Activated naive CD4-positive, alpha-beta T cell treated with anti-CD3 and anti-CD28 coated beads for 36 hours (primary cell): Measurements from ENCODE around the gene OMD. TPM values are rescaled to one million over a fixed set of nuclear protein-coding genes. Genes with fewer than 3 reads are reported as not detected.

Experiments used
- CTCF ChIA-PET: fragments of 350-600 bp; sonication (Branson Sonifier 250); formaldehyde crosslinking; loops from one replicate; lab custom pipeline; 2021; ENCODE audit warnings: antibody characterized with exemption; lab: Charles Lee
- DNase-seq: peaks from one replicate; pipeline ENCODE4 v3.0.0-alpha.2; 2020
- H3K27ac Mint-ChIP-seq: one replicate; pipeline ENCODE4 v1.8.0; 2021; ENCODE audit warnings: mild to moderate bottlenecking, mixed read lengths
- H3K27me3 Mint-ChIP-seq: one replicate; pipeline ENCODE4 v1.8.0; 2021; ENCODE audit warnings: low read depth, mixed read lengths
- H3K36me3 Mint-ChIP-seq: one replicate; pipeline ENCODE4 v1.8.0; 2021; ENCODE audit warnings: low read depth, mixed read lengths
- H3K4me1 Mint-ChIP-seq: one replicate; pipeline ENCODE4 v1.8.0; 2021; ENCODE audit warnings: low read depth, mixed read lengths
- H3K4me3 Mint-ChIP-seq: one replicate; pipeline ENCODE4 v1.8.0; 2021; ENCODE audit warnings: mild to moderate bottlenecking, moderate library complexity, mixed read lengths
- H3K9me3 Mint-ChIP-seq: one replicate; pipeline ENCODE4 v1.8.0; 2021; ENCODE audit warnings: mixed read lengths
- intact Hi-C: fragments of 100-400 bp; cut with micrococcal nuclease; formaldehyde crosslinking; loops from one replicate; pipeline ENCODE4 v1.15.1; 2023
- total RNA-seq, 2 experiments: library from RNA; stranded (reverse); gene quantifications; one replicate each; pipeline ENCODE4 v1.2.3, GENCODE V29; 2021

Gene OMD, protein sequence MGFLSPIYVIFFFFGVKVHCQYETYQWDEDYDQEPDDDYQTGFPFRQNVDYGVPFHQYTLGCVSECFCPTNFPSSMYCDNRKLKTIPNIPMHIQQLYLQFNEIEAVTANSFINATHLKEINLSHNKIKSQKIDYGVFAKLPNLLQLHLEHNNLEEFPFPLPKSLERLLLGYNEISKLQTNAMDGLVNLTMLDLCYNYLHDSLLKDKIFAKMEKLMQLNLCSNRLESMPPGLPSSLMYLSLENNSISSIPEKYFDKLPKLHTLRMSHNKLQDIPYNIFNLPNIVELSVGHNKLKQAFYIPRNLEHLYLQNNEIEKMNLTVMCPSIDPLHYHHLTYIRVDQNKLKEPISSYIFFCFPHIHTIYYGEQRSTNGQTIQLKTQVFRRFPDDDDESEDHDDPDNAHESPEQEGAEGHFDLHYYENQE
- total RNA-seq = not detected

DNA sequence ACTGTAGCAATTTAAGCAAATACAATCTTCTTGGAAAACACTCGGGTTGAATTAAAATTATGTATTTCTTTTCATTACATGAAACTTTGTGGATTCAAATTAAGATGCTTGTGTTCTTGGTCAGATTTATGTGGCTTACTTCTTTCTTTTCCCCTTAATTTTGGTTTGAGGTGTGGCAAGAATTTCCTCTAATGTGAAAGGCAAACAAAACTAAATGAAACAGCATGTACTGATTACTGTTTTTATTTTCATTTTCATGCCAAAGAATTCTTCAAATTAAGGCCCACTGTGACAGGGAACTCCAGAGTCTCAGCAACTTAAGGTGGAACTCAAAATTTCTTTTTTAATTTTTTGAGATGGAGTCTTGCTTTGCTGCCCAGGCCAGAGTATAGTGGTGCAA lies at the start of gene OMD:
Gene OMD (minus strand): TSS at position 132 of the 400 bp plus-strand sequence. CDS start 6,913 bp downstream, outside the sequence.
- no peaks in the 10 kb centered on the region for H3K27me3 Mint-ChIP-seq
- no peaks in the 10 kb centered on the region for H3K36me3 Mint-ChIP-seq
- CTCF ChIA-PET = no interaction called here

DNA sequence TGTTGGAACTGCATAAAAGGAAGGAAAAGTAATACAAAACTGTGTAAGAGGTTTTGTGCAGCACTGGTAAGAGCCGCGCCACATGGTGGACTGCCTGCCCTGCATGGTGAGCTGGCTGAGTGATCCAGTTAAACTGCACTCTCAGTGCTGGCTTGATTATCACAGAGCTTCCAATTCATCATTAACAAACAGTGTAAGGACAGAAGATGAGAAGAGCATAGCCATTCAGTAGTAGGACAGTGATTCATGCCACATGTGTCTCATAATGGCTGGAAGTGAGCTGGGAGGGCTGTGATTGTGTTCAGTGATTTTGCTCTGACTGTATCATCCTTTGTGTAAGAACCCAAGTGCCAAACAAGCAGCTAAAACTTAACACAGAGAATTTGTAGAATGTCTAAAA lies 43.9 kb upstream of the OMD start:
- no peak overlapping the region for H3K4me3 Mint-ChIP-seq
- CTCF ChIA-PET = no interaction called here
- no peaks in the 10 kb centered on the region for H3K4me1 Mint-ChIP-seq
- no peaks in the 10 kb centered on the region for H3K36me3 Mint-ChIP-seq
- no peak overlapping the region for H3K27ac Mint-ChIP-seq
- no peaks in the 10 kb centered on the region for H3K27me3 Mint-ChIP-seq
- DNase-seq = no peak
- H3K9me3 Mint-ChIP-seq = no peaks in the 10 kb centered on the region
- intact Hi-C loops = no loop called here

More for the DNA sequence above, at the start of gene OMD:
- Mint-ChIP-seq H3K9me3 (no peaks in the 10 kb centered on the region), H3K27ac (no peak within 1 kb of the TSS), H3K4me1 (no peaks in the 10 kb centered on the region), H3K4me3 (no peak within 1 kb of the TSS)
- intact Hi-C loops = no loop called here
- DNase-seq = no peak

DNA sequence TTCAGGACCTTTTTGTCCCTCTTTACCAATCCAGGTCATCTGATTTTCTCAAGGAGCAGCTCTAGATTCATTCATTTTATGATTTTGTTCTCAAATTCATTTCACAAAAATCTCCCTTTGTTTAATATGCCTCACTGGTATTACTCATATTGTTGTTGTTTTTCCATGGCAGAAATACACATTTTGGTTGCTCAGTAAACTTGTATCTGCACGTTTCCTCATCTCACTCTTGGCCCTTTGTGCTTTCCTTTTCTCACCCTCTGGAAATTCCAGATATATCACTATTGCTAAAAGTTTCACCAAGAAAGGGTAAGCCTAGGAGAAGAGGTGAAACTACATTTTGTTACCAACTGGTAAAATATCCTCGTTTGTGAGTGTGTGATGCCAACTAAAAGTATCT lies 43.2 kb upstream of the OMD start:
- intact Hi-C loops = no loop called here
- DNase-seq = no peak
- CTCF ChIA-PET = no interaction called here
- Mint-ChIP-seq H3K4me1 (no peaks in the 10 kb centered on the region), H3K36me3 (no peaks in the 10 kb centered on the region), H3K9me3 (no peaks in the 10 kb centered on the region), H3K27me3 (no peaks in the 10 kb centered on the region), H3K27ac (no peak overlapping the region), H3K4me3 (no peak overlapping the region)

DNA sequence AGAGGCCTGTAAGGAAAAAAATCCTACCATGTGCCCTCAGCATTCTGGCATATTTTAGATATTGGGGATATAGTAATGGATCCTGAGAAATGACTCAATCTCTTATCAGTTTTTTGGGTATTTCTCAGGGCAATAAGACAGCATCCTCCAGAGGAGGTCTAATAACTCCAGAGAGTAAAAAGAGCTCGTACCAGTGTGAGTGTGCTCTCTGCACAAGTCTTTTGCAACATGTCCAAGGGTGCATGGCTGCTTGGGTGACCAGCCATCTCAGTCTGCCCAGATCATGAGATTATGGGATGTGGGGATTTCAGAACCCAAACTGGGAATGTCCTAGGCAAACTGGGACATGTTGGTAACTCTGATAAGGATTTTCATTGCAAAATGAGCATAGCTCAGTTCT lies 42.8 kb upstream of the OMD start:
- intact Hi-C loops = no loop called here
- no peaks in the 10 kb centered on the region for H3K27me3 Mint-ChIP-seq
- CTCF ChIA-PET = no interaction called here

DNA sequence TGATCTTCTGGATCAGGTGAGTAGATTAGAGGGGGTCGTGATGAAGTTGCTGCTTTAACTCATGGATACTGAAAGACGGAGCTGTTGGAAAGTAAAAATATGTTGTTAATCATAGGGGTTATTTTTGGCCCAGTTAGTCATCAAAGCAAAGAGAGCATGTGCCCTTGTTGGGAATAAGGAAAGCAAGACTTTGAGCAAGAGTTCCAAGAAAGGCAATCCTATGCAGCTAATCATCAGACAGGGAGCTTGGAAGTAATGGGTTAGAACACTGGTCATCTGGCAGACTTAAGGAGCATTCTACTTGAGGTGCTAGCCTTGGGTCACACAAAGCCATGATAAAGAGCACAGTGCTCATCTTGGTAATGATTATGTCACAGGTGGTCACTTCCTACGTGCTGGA lies 39.7 kb upstream of the OMD start:
- DNase-seq = no peak
- CTCF ChIA-PET = interaction anchor here (1.2 kb wide), 1 partner anchor 19 kb away, joined by 5 read pairs; no protein-coding TSS in a partner anchor
- H3K9me3 Mint-ChIP-seq = no peaks in the 10 kb centered on the region
- H3K36me3 Mint-ChIP-seq = no peaks in the 10 kb centered on the region
- H3K27me3 Mint-ChIP-seq = no peaks in the 10 kb centered on the region
- no peak overlapping the region for H3K27ac Mint-ChIP-seq
- no peaks in the 10 kb centered on the region for H3K4me1 Mint-ChIP-seq
- intact Hi-C loops = no loop called here
- H3K4me3 Mint-ChIP-seq = no peak overlapping the region

More for the DNA sequence above, 42.8 kb upstream of the OMD start:
- no peak for DNase-seq
- no peak overlapping the region for H3K27ac Mint-ChIP-seq
- no peaks in the 10 kb centered on the region for H3K9me3 Mint-ChIP-seq
- no peaks in the 10 kb centered on the region for H3K36me3 Mint-ChIP-seq
- no peak overlapping the region for H3K4me3 Mint-ChIP-seq
- H3K4me1 Mint-ChIP-seq = no peaks in the 10 kb centered on the region

DNA sequence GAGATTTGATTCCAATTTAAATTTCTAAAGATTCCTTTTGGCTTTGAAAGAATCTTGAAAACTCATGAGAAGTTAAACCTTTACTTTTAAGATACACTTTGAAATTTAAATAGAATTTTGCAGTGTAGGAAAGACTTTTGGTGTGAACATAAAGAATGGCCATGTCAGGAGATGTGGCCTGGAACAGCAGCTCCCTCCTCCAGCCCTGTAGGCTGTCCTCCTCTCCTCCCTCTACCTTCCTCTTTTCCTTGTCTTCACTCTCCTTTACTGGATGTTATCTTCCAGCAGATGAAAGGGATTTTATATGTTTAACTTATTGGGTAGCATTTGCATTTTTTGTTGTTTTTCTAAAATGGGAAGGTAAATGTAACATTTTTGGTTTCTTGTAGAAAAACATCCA lies 39.1 kb upstream of the OMD start:
- H3K4me1 Mint-ChIP-seq = no peaks in the 10 kb centered on the region
- H3K9me3 Mint-ChIP-seq = no peaks in the 10 kb centered on the region
- no peaks in the 10 kb centered on the region for H3K36me3 Mint-ChIP-seq
- CTCF ChIA-PET = interaction anchor here (1.2 to 1.4 kb wide), 2 partner anchors 18 to 31 kb away, joined by 3 to 5 read pairs; no protein-coding TSS in a partner anchor
- no peak overlapping the region for H3K27ac Mint-ChIP-seq
- intact Hi-C loops = no loop called here
- no peak for DNase-seq
- no peaks in the 10 kb centered on the region for H3K27me3 Mint-ChIP-seq
- no peak overlapping the region for H3K4me3 Mint-ChIP-seq

DNA sequence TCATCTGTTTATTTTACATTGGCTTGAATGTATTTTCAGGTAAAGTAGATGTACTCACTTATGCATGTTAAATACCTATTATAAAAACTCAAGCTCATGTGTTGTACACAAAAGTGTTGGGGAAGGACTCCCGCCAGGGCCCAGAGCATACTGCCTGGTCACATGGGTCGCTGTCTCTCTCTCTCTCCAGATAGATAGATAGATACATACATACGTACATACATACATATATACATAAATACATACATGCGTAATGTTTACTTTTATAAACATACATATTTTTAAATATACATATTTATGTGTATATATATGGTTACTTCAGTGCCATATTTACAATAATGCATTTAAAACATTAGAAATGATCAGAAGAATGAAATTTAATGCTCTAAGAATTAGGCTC lies 33.3 kb upstream of the OMD start:
- no peaks in the 10 kb centered on the region for H3K4me1 Mint-ChIP-seq
- DNase-seq = no peak
- H3K27me3 Mint-ChIP-seq = no peaks in the 10 kb centered on the region
- no peaks in the 10 kb centered on the region for H3K36me3 Mint-ChIP-seq
- H3K27ac Mint-ChIP-seq = no peak overlapping the region
- intact Hi-C loops = no loop called here
- CTCF ChIA-PET = no interaction called here
- no peak overlapping the region for H3K4me3 Mint-ChIP-seq
- no peaks in the 10 kb centered on the region for H3K9me3 Mint-ChIP-seq

DNA sequence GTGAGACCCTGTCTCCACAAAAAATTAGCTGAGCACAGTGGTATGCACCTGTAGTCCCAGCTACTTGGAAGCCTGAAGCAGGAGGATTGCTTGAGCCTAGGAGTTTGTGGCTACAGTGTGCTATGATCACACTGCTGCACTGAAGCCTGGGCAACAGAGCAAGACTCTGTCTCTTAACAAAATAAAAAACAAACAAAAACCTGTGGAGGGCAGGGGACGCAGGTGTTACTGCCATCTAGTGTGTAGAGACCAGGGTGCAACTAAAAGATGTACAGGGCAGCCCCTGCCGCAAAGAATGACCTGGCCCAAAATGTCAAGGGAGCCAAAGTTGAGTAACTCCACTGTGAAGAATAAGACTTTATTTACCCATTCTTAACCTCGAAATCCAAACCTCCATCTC lies 30.9 kb upstream of the OMD start:
- intact Hi-C loops = no loop called here
- no peaks in the 10 kb centered on the region for H3K4me1 Mint-ChIP-seq
- H3K9me3 Mint-ChIP-seq = peaks cover 3% of the 10 kb centered on the region
- H3K27me3 Mint-ChIP-seq = no peaks in the 10 kb centered on the region
- H3K4me3 Mint-ChIP-seq = no peak overlapping the region
- H3K27ac Mint-ChIP-seq = no peak overlapping the region
- CTCF ChIA-PET = interaction anchor here (1.6 kb wide), 1 partner anchor 317 kb away, joined by 4 read pairs; no protein-coding TSS in a partner anchor
- no peaks in the 10 kb centered on the region for H3K36me3 Mint-ChIP-seq
- DNase-seq = peak; percentile 7

DNA sequence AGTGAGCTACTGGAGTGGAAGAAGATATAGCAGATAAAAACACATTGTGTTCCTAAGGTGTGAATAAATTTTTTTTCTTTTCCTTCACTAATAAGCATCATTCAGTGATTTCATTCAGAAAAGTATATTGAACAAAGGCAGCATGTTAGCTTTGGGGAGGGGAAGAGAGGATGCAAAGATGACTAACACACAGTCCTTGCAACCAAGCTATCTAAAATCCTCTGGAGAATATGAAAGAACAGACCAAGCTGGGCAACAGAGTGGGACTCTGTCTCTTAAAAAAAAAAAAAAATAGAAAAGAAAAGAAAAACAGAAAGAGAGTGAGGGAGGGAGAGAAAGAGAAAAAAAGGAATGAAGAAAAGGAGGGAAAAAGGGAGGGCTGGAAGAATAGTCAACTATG lies 22.3 kb upstream of the OMD start:
- Mint-ChIP-seq H3K27me3 (no peaks in the 10 kb centered on the region), H3K36me3 (no peaks in the 10 kb centered on the region), H3K27ac (no peak overlapping the region), H3K4me1 (no peaks in the 10 kb centered on the region), H3K9me3 (peaks cover 3% of the 10 kb centered on the region), H3K4me3 (no peak overlapping the region)
- CTCF ChIA-PET = interaction anchor here (0.7 kb wide), 1 partner anchor 9 kb away, joined by 4 read pairs; no protein-coding TSS in a partner anchor
- no peak for DNase-seq
- intact Hi-C loops = no loop called here

DNA sequence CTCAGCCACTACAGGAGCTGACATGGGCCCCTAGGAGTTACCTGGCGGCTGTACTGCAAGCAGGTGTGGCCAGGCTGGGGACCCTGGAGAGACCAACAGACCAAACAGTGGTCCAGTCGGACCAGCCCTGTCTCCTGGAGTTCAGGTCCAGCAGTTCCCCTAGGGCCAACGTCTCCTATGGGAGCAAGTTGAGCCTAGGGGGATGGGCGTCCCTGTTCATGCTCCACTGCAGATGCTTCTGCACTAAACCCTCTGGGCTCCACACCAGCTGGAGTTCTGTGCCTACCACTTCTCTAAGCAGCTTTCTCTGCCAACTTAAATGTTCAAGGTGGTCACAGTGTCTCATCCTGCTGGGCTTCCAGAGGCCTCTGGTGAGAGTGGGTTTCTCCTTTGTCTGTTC lies 20.6 kb upstream of the OMD start:
- Mint-ChIP-seq H3K36me3 (no peaks in the 10 kb centered on the region), H3K27ac (no peak overlapping the region), H3K9me3 (no peaks in the 10 kb centered on the region), H3K27me3 (no peaks in the 10 kb centered on the region), H3K4me3 (no peak overlapping the region), H3K4me1 (peaks cover 4% of the 10 kb centered on the region)
- intact Hi-C loops = no loop called here
- no peak for DNase-seq
- CTCF ChIA-PET = interaction anchor here (1.1 kb wide), 1 partner anchor 19 kb away, joined by 5 read pairs; no protein-coding TSS in a partner anchor

DNA sequence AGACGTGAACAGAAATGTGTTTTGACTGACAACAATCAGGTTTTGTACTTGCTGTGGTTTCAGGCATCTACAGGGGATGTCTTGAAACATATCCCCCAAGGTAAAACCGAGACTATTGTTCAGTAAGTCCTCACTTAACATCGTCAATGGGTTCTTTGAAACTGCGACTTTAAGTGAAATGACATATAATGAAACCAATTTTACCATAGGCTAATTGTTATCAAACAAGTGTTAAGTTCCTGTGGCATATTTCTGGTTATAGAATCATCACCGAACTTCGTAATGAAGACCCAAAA lies 16.4 kb upstream of the OMD start:
- intact Hi-C loops = no loop called here
- Mint-ChIP-seq H3K4me1 (peaks cover 4% of the 10 kb centered on the region), H3K4me3 (no peak overlapping the region), H3K27ac (no peak overlapping the region), H3K9me3 (no peaks in the 10 kb centered on the region), H3K27me3 (no peaks in the 10 kb centered on the region), H3K36me3 (no peaks in the 10 kb centered on the region)
- CTCF ChIA-PET = interaction anchor here (0.6 to 2.5 kb wide), 2 partner anchors 194 to 301 kb away, joined by 3 to 17 read pairs; no protein-coding TSS in a partner anchor
- no peak for DNase-seq

DNA sequence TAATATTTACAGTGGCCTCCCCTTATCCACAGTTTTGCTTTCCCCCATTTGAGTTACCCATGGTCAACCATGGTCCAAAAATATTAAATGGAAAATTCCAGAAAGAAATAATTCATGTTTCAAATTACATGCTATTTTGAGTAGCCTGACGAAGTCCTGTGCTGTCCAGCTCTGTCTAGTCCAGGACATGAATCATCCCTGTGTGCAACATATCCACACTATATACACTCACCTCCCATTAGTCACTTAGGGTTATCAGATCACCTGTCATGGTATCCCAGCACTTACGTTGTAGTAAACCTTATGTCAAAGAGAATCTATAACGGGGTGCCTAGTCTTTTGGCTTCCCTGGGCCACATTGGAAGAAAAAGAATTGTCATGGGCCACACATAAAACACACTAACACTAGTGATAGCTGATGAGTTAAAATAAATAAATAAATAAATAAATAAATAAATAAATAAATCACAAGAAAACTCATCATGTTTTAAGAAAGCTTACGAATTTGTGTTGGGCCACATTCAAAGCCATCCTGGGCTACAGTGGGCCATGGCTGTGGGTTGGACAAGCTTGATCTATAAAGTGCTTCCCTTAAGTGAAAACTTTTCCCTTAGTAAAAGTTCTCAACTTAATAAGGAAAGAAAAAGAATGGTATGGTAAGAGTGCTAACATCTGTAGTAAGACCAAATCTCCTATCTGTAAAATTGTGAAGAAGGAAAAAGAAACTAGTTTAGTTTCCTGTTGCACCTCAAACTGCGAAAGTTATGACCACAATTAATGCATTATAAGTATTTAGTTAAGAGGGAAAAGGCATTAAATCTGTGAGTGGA lies 15.9 kb upstream of the OMD start:
- H3K36me3 Mint-ChIP-seq = no peaks in the 10 kb centered on the region
- no peak for DNase-seq
- no peaks in the 10 kb centered on the region for H3K9me3 Mint-ChIP-seq
- H3K27ac Mint-ChIP-seq = no peak overlapping the region
- no peak overlapping the region for H3K4me3 Mint-ChIP-seq
- intact Hi-C loops = loop anchor here (1.0 kb wide), 1 partner anchor 300 kb away; no protein-coding TSS in a partner anchor
- no peaks in the 10 kb centered on the region for H3K27me3 Mint-ChIP-seq
- peaks cover 4% of the 10 kb centered on the region for H3K4me1 Mint-ChIP-seq
- CTCF ChIA-PET = interaction anchor here (0.6 to 2.5 kb wide), 2 partner anchors 194 to 301 kb away, joined by 3 to 17 read pairs; no protein-coding TSS in a partner anchor
